DMS53 (cell line): ENCODE results near the gene PRAC2.

Experiments
- DNase-seq: peaks from one replicate; lab custom pipeline; 2025; lab: John Stamatoyannopoulos, UW

PRAC2 gene

GRCh38 chr17:48755356-48755755 is 32.4 kb downstream of the PRAC2 start:
- no peak for DNase-seq

GRCh38 chr17:48756830-48757251 is 33.9 kb downstream of the PRAC2 start:
- DNase-seq, result peak; percentile 20

- DNase-seq, result no peak
These were observed 34.6 kb downstream of the PRAC2 start for GRCh38 chr17:48757524-48757961.

- no peak for DNase-seq
These were observed 36.3 kb downstream of the PRAC2 start for GRCh38 chr17:48759288-48759687.

GRCh38 chr17:48760411-48760810 is 37.4 kb downstream of the PRAC2 start:
- no peak for DNase-seq

GRCh38 chr17:48761114-48761513 is 38.1 kb downstream of the PRAC2 start:
- DNase-seq, result no peak

GRCh38 chr17:48767263-48767774 is 44.3 kb downstream of the PRAC2 start:
- DNase-seq, result no peak

GRCh38 chr17:48769009-48769675 is 46.2 kb downstream of the PRAC2 start:
- DNase-seq, result no peak

- DNase-seq, result no peak
These were observed 48.0 kb downstream of the PRAC2 start for GRCh38 chr17:48770954-48771353.

GRCh38 chr17:48773245-48773644 is 50.3 kb downstream of the PRAC2 start:
- no peak for DNase-seq
